Tibial artery (tissue), 4 donors: Measurements from ENCODE around the gene IL3.

Source experiments
- DNase-seq, 2 donors: peaks; one replicate each; pipeline ENCODE4 v3.0.0-alpha.2; 2019
- H3K27ac ChIP-seq, 2 donors: fragments of 200-600 bp; sonication (generic) in 1 of 2; 1 replicate in 1 of 2; 2 replicates in 1 of 2; pipeline ENCODE4 v1.5.1; 2018 to 2019; ENCODE audit warnings: mild to moderate bottlenecking in 1 of 2
- H3K27me3 ChIP-seq, 2 donors: fragments of 200-600 bp; sonication (generic) in 1 of 2; one replicate each; pipeline versions ENCODE4 v1.5.1 to v1.6.0; 2016 to 2019
- H3K36me3 ChIP-seq, 3 donors: fragments of 200-600 bp; sonication (generic) in 2 of 3; one replicate each; pipeline ENCODE4 v1.5.1; 2016 to 2019; ENCODE audit warnings: mild to moderate bottlenecking in 2 of 3
- H3K4me1 ChIP-seq, 4 donors: fragments of 200-600 bp; sonication (generic) in 2 of 4; 1 replicate in 3 of 4; 2 replicates in 1 of 4; pipeline ENCODE4 v1.5.1; 2016 to 2019
- H3K4me3 ChIP-seq, 2 donors: fragments of 200-600 bp; sonication (generic) in 1 of 2; 1 replicate in 1 of 2; 2 replicates in 1 of 2; pipeline ENCODE4 v1.5.1; 2018 to 2019; ENCODE audit warnings: mild to moderate bottlenecking in 2 of 2
- H3K9me3 ChIP-seq, 3 donors: fragments of 200-600 bp; sonication (generic) in 1 of 3; one replicate each; pipeline ENCODE4 v1.5.1; 2016 to 2019
- CTCF ChIP-seq, 2 experiments: fragments of 200-600 bp in 1 of 2; fragments of 450-650 bp in 1 of 2; IDR thresholded peaks; one replicate each; pipeline ENCODE4 v1.5.1; 2017 to 2019; ENCODE audit warnings: antibody characterized with exemption in 2 of 2, mild to moderate bottlenecking in 1 of 2, moderate library complexity in 1 of 2
- intact Hi-C: fragments of 100-400 bp; cut with DNase I; formaldehyde crosslinking; loops from one replicate; pipeline ENCODE4 v1.15.0; 2023; ENCODE audit warnings: low total_unique reads

The IL3 gene

GRCh38 chr5:132029609-132030330 is 30.7 kb upstream of the IL3 start:
- DNase-seq = no peak
- H3K9me3 ChIP-seq = no peaks in the 10 kb centered on the region
- no peak for TF ChIP-seq CTCF (IDR thresholded peaks at IDR 0.05)
- H3K4me3 ChIP-seq = no peak overlapping the region
- no peak overlapping the region for H3K27ac ChIP-seq
- intact Hi-C loops = no loop called here
- H3K36me3 ChIP-seq = no peaks in the 10 kb centered on the region
- H3K4me1 ChIP-seq = no peaks in the 10 kb centered on the region
- H3K27me3 ChIP-seq = peaks cover 0 to 5% of the 10 kb centered on the region in 2 donors

GRCh38 chr5:132030610-132031009 is 29.8 kb upstream of the IL3 start:
- intact Hi-C loops = no loop called here
- Histone ChIP-seq H3K36me3 (no peaks in the 10 kb centered on the region), H3K27me3 (peaks cover 0 to 5% of the 10 kb centered on the region in 2 donors), H3K4me3 (no peak overlapping the region), H3K9me3 (no peaks in the 10 kb centered on the region), H3K27ac (no peak overlapping the region), H3K4me1 (no peaks in the 10 kb centered on the region)
- no peak for DNase-seq
- TF ChIP-seq CTCF (IDR thresholded peaks at IDR 0.05) = no peak

- no peak overlapping the region for H3K27ac ChIP-seq
- no peaks in the 10 kb centered on the region for H3K27me3 ChIP-seq
- H3K4me3 ChIP-seq = no peak overlapping the region
- no peaks in the 10 kb centered on the region for H3K4me1 ChIP-seq
- intact Hi-C loops = no loop called here
- DNase-seq = no peak
- no peaks in the 10 kb centered on the region for H3K9me3 ChIP-seq
- H3K36me3 ChIP-seq = no peaks in the 10 kb centered on the region
- no peak for TF ChIP-seq CTCF (IDR thresholded peaks at IDR 0.05)
These were observed 28.3 kb upstream of the IL3 start for GRCh38 chr5:132032196-132032595.

GRCh38 chr5:132033122-132033521 is 27.3 kb upstream of the IL3 start:
- no peak for TF ChIP-seq CTCF (IDR thresholded peaks at IDR 0.05)
- intact Hi-C loops = no loop called here
- Histone ChIP-seq H3K4me1 (no peaks in the 10 kb centered on the region), H3K4me3 (no peak overlapping the region), H3K27me3 (no peaks in the 10 kb centered on the region), H3K27ac (no peak overlapping the region), H3K36me3 (no peaks in the 10 kb centered on the region), H3K9me3 (no peaks in the 10 kb centered on the region)
- no peak for DNase-seq

GRCh38 chr5:132037353-132037752 is 23.1 kb upstream of the IL3 start:
- no peaks in the 10 kb centered on the region for H3K36me3 ChIP-seq
- DNase-seq = no peak
- no peak for TF ChIP-seq CTCF (IDR thresholded peaks at IDR 0.05)
- H3K4me1 ChIP-seq = no peaks in the 10 kb centered on the region
- H3K27ac ChIP-seq = no peak overlapping the region
- intact Hi-C loops = no loop called here
- no peak overlapping the region for H3K4me3 ChIP-seq
- H3K9me3 ChIP-seq = no peaks in the 10 kb centered on the region
- peaks cover 0 to under 1% of the 10 kb centered on the region in 2 donors for H3K27me3 ChIP-seq
